Measurements from ENCODE around the gene SLC25A25.
"Not testable (repeated sequence)": the region's sequence is repeated elsewhere in the genome, so short reads cannot be mapped to it uniquely, and the experiment has no call there.

SLC25A25 gene

GRCh38 chr9:128109050-128109709 is 41.1 kb downstream of the SLC25A25 start:
- no peak for DNase-seq (ENCODE audit: low read depth in 2 of 2)

- DNase-seq (ENCODE audit: low read depth in 2 of 2): not testable (repeated sequence)
Observed at GRCh38 chr9:128111726-128112125, 43.7 kb downstream of the SLC25A25 start.

- DNase-seq (ENCODE audit: low read depth in 2 of 2): no peak
Observed at GRCh38 chr9:128113526-128114325, 45.7 kb downstream of the SLC25A25 start.

GRCh38 chr9:128114326-128115186 is 46.5 kb downstream of the SLC25A25 start:
- no peak for DNase-seq (ENCODE audit: low read depth in 2 of 2)

GRCh38 chr9:128115187-128116103 is 47.4 kb downstream of the SLC25A25 start:
- DNase-seq (ENCODE audit: low read depth in 2 of 2): no peak

GRCh38 chr9:128116104-128117083 is 48.4 kb downstream of the SLC25A25 start:
- no peak for DNase-seq (ENCODE audit: low read depth in 2 of 2)

- DNase-seq (ENCODE audit: low read depth in 2 of 2): peak; percentile 80 to 83
Observed at GRCh38 chr9:128117613-128118471, 49.8 kb downstream of the SLC25A25 start.

GRCh38 chr9:128118472-128118857 is 50.4 kb downstream of the SLC25A25 start:
- DNase-seq (ENCODE audit: low read depth in 2 of 2): no peak

GRCh38 chr9:128118971-128119665 is 51.1 kb downstream of the SLC25A25 start:
- no peak for DNase-seq (ENCODE audit: low read depth in 2 of 2)

- no peak for DNase-seq (ENCODE audit: low read depth in 2 of 2)
Observed at GRCh38 chr9:128120061-128120740, 52.2 kb downstream of the SLC25A25 start.

GRCh38 chr9:128120741-128121465 is 52.9 kb downstream of the SLC25A25 start:
- no peak for DNase-seq (ENCODE audit: low read depth in 2 of 2)

GRCh38 chr9:128121466-128121810 is 53.4 kb downstream of the SLC25A25 start:
- no peak for DNase-seq (ENCODE audit: low read depth in 2 of 2)

- DNase-seq (ENCODE audit: low read depth in 2 of 2): no peak
Observed at GRCh38 chr9:128121924-128122808, 54.1 kb downstream of the SLC25A25 start.

- DNase-seq (ENCODE audit: low read depth in 2 of 2): no peak
Observed at GRCh38 chr9:128122809-128123175, 54.8 kb downstream of the SLC25A25 start.

- no peak for DNase-seq (ENCODE audit: low read depth in 2 of 2)
Observed at GRCh38 chr9:128123451-128124080, 55.5 kb downstream of the SLC25A25 start.

GRCh38 chr9:128124451-128124850 is 56.4 kb downstream of the SLC25A25 start:
- no peak for DNase-seq (ENCODE audit: low read depth in 2 of 2)

Measured in stimulated activated CD8-positive, alpha-beta memory T cell treated with anti-CD3 and anti-CD28 coated beads, Interleukin-15, amount 100 ng/mL, for 4 hours (primary cell).